Stimulated activated CD4-positive, alpha-beta T cell treated with anti-CD3 and anti-CD28 coated beads, Interleukin-4, amount 100 ng/mL, for 1 hour (primary cell): ENCODE data around the gene ZNF566.
A peak's percentile ranks its signal among the peaks of the same experiment; 100 is the strongest.

Source experiments
- DNase-seq: peaks from one replicate; pipeline ENCODE4 v3.0.0-alpha.2; 2020

The ZNF566 gene

DNA sequence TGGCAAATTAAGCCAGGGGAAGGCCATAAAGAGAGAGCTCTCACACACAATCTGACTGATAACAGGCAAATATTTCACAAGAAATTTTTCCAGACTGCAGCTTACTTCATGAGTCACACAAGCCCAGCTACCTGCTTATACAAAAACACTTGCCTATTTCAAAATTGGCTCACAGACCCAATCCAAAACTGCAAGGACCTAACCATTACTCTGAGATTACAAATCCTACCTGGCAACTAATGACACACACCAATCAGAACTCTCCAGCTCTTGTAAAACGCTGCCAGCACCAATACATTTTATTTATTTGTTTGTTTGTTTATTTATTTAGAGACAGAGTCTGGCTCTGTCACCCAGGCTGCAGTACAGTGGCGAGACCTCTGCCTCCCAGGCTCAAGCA, 52.8 kb downstream of the ZNF566 start:
- no peak for DNase-seq

DNA sequence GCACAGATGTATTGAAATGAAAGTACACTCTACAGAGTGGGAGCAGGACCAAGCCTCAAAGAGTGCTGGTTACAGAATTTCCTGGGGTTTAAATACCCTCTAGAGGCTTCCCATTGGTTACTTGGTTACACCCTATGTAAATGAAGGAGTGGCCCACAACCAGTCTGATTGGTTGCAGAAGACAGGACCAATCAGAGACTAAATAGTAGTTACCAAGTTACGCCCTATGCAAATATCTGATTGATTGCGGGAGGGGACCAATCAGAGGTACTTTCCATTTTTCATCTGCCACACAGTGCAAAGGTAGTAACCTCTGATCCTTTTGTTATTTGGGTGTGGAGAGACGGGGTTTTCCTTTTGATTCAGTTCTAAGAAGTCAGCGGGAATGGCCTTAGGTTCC, 65.4 kb downstream of the ZNF566 start:
- DNase-seq = no peak

DNA sequence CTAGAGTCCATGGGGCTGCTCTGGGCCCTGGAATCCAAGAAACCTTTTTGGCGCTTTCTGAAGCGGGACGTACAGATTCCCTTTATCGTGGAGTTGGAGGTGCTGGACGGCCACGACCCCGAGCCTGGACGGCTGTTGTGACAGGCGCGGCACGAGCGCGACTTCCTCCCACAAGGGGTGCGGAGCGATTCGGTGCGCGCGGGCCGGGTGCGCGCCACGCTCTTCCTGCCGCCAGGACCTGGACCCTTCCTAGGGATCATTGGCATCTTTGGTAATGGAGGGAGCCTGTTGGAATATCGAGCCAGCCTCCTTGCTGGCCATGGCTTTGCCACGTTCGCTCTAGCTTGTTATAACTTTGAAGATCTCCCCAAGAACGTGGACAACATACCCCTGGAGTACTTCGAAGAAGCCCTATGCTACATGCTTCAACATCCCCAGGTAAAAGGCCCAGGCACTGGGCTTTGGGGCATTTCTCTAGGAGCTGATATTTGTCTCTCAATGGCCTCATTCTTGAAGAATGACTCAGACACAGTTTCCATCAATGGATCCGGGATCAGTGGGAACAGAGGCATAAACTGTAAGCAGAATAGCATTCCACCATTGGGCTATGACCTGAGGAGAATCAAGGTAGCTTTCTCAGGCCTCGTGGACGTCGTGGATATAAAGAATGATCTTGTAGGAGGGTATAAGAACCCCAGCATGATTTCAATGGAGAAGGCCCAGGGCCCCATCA, 67.4 kb downstream of the ZNF566 start:
- DNase-seq = no peak

DNA sequence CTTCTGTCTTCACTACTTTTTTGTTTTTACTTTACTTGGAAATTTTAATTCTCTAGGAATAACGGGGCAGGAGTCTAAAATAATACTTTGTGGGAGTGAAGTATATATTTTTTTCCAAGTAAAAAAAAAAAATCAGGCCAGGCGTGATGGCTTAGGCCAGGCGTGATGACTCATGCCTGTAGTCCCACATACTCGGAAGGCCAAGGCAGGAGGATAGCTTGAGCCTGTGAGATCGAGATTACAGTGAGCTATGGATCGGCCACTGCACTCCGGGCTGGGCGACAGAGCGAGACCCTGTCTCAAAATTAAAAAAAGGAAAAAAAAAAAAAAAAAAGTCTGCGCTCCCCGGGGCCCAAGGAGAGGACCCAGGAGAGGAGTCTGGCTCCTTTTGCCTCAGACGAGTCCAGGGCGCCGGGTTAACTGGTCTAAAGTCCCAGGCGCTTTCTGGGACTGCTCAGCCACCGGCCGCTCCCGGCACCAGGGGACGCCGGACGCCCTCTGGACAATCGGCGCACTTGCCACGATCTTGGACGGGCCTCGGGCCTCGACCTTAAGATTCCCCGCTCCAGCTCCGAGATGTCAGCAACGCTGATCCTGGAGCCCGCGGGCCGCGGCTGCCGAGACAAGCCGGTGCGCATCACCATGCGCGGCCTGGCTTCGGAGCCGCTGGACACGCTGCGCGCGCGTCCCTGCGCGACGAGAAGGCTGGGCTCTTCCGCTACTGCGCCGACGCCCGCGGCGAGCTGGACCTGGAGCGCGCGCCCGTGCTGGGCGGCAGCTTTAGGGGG, 68.2 kb downstream of the ZNF566 start:
- no peak for DNase-seq

GRCh38 chr19:36418287-36419001, 70.9 kb downstream of the ZNF566 start, which contains the start of gene ZFP82:
TSS of gene ZFP82 (minus strand) at chr19:36418644. CDS start at chr19:36409789, 8,855 bp downstream.
- peak; percentile 79 for DNase-seq

GRCh38 chr19:36417752-36418286, 71.5 kb downstream of the ZNF566 start:
- DNase-seq = no peak

DNA sequence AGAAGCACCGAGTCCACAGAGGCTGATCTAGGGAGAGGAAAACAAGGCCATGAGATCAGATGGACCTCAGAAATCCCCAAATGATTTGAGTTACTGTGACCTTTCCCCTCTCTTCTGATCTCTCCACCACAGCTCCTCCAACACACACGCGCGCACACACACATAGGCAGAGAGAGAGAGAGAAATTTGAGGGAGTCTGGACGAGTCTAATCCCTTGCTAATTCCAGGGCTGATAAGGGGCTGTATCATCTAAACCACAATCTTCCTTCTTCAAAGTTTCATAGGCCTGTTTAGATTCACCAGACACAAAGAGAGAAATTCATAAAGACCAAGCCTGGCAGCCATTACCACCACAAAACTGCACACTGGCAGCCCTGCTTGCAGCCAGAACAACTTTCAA, 79.5 kb downstream of the ZNF566 start:
- DNase-seq = no peak

DNA sequence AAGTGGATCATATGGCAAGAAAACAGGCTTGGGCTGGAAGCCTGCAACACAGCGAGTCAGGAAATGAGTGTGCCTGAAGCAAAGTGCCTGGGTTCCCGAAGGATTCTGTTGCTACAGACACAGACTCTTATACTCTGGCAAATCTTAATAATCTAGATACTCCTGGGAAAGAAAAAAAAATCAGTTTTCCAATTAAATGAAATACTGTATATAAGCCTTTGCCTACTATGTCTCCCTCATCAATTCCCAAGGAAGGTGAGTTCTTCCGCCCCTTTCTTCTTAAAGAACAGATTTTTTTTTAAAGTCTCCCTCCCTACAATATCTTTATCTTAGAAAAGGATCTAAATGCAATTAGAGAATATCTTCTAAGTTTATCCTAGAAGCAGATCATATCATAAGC, 81.3 kb downstream of the ZNF566 start:
- DNase-seq = no peak

DNA sequence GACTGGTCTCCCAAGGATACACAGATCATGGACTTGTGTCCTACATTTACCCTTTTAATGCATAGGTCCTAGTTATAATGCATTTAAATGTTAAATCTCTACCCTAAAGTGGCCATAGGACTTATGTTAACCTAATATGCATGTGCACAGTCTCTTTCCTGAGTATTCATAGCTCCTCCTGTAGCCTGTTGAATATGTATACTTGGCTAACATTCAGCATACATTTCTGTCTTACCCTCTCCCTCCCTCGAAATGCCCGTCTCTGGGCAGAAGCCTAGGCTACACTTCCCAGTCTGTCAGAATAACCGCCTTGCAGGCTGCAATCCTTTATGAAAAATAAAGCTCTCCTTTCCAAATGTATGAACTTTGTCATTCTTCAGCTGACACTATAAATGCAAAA, 84.9 kb downstream of the ZNF566 start:
- no peak for DNase-seq

GRCh38 chr19:36401475-36401874, 87.9 kb downstream of the ZNF566 start:
- no peak for DNase-seq

GRCh38 chr19:36398571-36398970, 90.8 kb downstream of the ZNF566 start:
- no peak for DNase-seq
